Liver (tissue), 9 donors: ENCODE measurements around the gene HCN2. TPM values are rescaled to one million over a fixed set of nuclear protein-coding genes. Genes with fewer than 3 reads are reported as not detected.

Experiments used
- DNase-seq: peaks from one replicate; pipeline ENCODE4 v3.0.0-alpha.2; 2017; ENCODE audit warnings: low spot score
- H3K27ac ChIP-seq, 2 donors: one replicate each; pipeline ENCODE4 v1.7.0; 2013; ENCODE audit warnings: inconsistent platforms in 2 of 2, low read length in 2 of 2, control low read depth in 1 of 2, low read depth in 1 of 2, mild to moderate bottlenecking in 1 of 2
- H3K27me3 ChIP-seq, 4 donors: one replicate each; pipeline versions ENCODE4 v1.6.1 to v1.7.0; 2013; ENCODE audit warnings: low read length in 3 of 4, inconsistent platforms in 1 of 4, mild to moderate bottlenecking in 1 of 4, moderate library complexity in 1 of 4; ENCODE audit not compliant: control insufficient read depth in 4 of 4, insufficient read depth in 4 of 4
- H3K36me3 ChIP-seq, 4 donors: one replicate each; pipeline versions ENCODE4 v1.6.1 to v1.7.0; 2013; ENCODE audit warnings: low read length in 3 of 4, mild to moderate bottlenecking in 3 of 4, low read depth in 1 of 4, moderate library complexity in 1 of 4; ENCODE audit not compliant: control insufficient read depth in 4 of 4, insufficient read depth in 3 of 4
- H3K4me1 ChIP-seq, 4 donors: one replicate each; pipeline versions ENCODE4 v1.6.1 to v1.7.0; 2013; ENCODE audit warnings: low read length in 3 of 4, mild to moderate bottlenecking in 3 of 4, moderate library complexity in 1 of 4; ENCODE audit not compliant: control insufficient read depth in 4 of 4, insufficient read depth in 4 of 4
- H3K4me3 ChIP-seq, 3 donors: one replicate each; pipeline versions ENCODE4 v1.6.1 to v1.7.0; 2013; ENCODE audit warnings: low read length in 3 of 3, control low read depth in 1 of 3, low read depth in 1 of 3, mild to moderate bottlenecking in 1 of 3
- H3K9ac ChIP-seq, 2 donors: one replicate each; pipeline ENCODE4 v1.7.0; 2013; ENCODE audit warnings: low read length in 2 of 2, mild to moderate bottlenecking in 2 of 2, moderate library complexity in 2 of 2, control low read depth in 1 of 2, low read depth in 1 of 2
- H3K9me3 ChIP-seq, 4 donors: one replicate each; pipeline versions ENCODE4 v1.6.1 to v1.7.0; 2013; ENCODE audit warnings: low read length in 3 of 4; ENCODE audit not compliant: control insufficient read depth in 4 of 4
- ATF3 ChIP-seq: IDR thresholded peaks from 2 replicates; pipeline ENCODE4 v1.6.1; 2016; ENCODE audit warnings: antibody characterized with exemption
- CTCF ChIP-seq: fragments of 150-350 bp; IDR thresholded peaks from 2 replicates; pipeline ENCODE4 v1.5.1; 2017; ENCODE audit warnings: improper control_type of control experiment, low read depth, low read length; ENCODE audit not compliant: missing input control
- FOXA1 ChIP-seq: IDR thresholded peaks from 2 replicates; pipeline ENCODE4 v1.6.1; 2016; ENCODE audit warnings: antibody characterized with exemption
- FOXA2 ChIP-seq: IDR thresholded peaks from 2 replicates; pipeline ENCODE4 v1.6.1; 2016; ENCODE audit warnings: antibody characterized with exemption
- GABPA ChIP-seq, 2 donors: IDR thresholded peaks in 1 of 2; conservative IDR thresholded peaks in 1 of 2; 2 replicates each; pipeline ENCODE4 v1.6.1; 2016; ENCODE audit warnings: antibody characterized with exemption in 2 of 2, mild to moderate bottlenecking in 1 of 2, moderate library complexity in 1 of 2
- HNF4G ChIP-seq: IDR thresholded peaks from 2 replicates; pipeline ENCODE4 v1.6.1; 2016; ENCODE audit warnings: antibody characterized with exemption
- JUND ChIP-seq, 2 donors: IDR thresholded peaks; 2 replicates each; pipeline ENCODE4 v1.6.1; 2016; ENCODE audit warnings: antibody characterized with exemption in 2 of 2
- NR2F2 ChIP-seq: IDR thresholded peaks from 2 replicates; pipeline ENCODE4 v1.6.1; 2016; ENCODE audit warnings: antibody characterized with exemption
- RAD21 ChIP-seq, 2 donors: IDR thresholded peaks; 2 replicates each; pipeline ENCODE4 v1.6.1; 2016; ENCODE audit warnings: antibody characterized with exemption in 2 of 2, mild to moderate bottlenecking in 2 of 2
- RXRA ChIP-seq, 2 donors: IDR thresholded peaks; 2 replicates each; pipeline ENCODE4 v1.6.1; 2017 to 2018; ENCODE audit warnings: antibody characterized with exemption in 2 of 2, mild to moderate bottlenecking in 1 of 2
- SP1 ChIP-seq: IDR thresholded peaks from 2 replicates; pipeline ENCODE4 v1.6.1; 2018; ENCODE audit warnings: antibody characterized with exemption, mild to moderate bottlenecking
- YY1 ChIP-seq: IDR thresholded peaks from 2 replicates; pipeline ENCODE4 v1.6.1; 2016; ENCODE audit warnings: antibody characterized with exemption, mild to moderate bottlenecking
- WGBS: extraction: QIAGEN DNeasy Blood & Tissue Kit; methylation state at CpG from one replicate; pipeline ENCODE4 v1.1.7; 2013; 5-methylcytosine and 5-hydroxymethylcytosine counted together
- polyA plus RNA-seq, 2 donors: library from polyadenylated mRNA; stranded (reverse) in 1 of 2; unstranded in 1 of 2; fragments of 200-250 nt in 1 of 2; fragments of >200 nt in 1 of 2; fragmentation: Nextera tagmentation in 1 of 2; extraction: Ambion mirVana in 1 of 2; gene quantifications; one replicate each; pipeline versions ENCODE4 v1.2.1 to v1.2.3, GENCODE V29; 2013 to 2015
- total RNA-seq, 2 donors: library from RNA; depleted of rRNA; stranded (reverse); fragments of >200 nt; gene quantifications; one replicate each; pipeline ENCODE4 v1.2.3, GENCODE V29; 2014
- TF ChIP-seq, protein P1 (sequence below): IDR thresholded peaks from 2 replicates; pipeline ENCODE4 v1.6.1; 2016; ENCODE audit warnings: antibody characterized with exemption
- donor health status: healthy.
- donor health status: healthy.
- donor health status: healthy.
- donor health status: healthy.
- donor health status: healthy.

The HCN2 gene
- total and polyA plus RNA-seq, 4 donors = 0.05 to 0.17 (median 0.13) TPM; not detected in 1

DNA sequence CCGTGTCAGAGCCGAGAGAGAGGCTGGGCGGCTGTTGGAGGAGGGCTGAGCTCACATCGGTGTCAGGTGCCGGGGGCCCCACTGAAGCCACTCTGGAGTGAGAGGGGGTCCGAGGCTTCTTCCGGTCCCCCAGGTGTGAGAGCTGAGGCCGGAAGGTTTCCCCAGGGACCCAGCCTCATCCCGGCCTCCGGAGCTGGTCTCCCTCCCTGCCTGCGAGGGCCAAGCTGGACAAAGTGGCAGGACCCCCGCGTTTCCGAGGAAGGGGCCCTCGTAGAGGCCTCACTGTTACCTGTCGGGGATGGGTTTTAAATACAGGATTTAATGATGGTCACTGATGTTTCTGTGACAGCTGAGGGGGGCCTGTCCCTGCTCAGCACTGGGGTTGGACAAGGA lies 6.6 kb downstream of the HCN2 start (continued):
- TF ChIP-seq CTCF (no peak), YY1 (no peak), GABPA (IDR thresholded peaks at IDR 0.05 in 1 of 2, conservative IDR thresholded peaks at IDR 0.05 in 1 of 2) (no peak), SP1 (no peak), NR2F2 (no peak), JUND (IDR thresholded peaks at IDR 0.05) (no peak), HNF4G (no peak), RAD21 (IDR thresholded peaks at IDR 0.05) (no peak)

DNA sequence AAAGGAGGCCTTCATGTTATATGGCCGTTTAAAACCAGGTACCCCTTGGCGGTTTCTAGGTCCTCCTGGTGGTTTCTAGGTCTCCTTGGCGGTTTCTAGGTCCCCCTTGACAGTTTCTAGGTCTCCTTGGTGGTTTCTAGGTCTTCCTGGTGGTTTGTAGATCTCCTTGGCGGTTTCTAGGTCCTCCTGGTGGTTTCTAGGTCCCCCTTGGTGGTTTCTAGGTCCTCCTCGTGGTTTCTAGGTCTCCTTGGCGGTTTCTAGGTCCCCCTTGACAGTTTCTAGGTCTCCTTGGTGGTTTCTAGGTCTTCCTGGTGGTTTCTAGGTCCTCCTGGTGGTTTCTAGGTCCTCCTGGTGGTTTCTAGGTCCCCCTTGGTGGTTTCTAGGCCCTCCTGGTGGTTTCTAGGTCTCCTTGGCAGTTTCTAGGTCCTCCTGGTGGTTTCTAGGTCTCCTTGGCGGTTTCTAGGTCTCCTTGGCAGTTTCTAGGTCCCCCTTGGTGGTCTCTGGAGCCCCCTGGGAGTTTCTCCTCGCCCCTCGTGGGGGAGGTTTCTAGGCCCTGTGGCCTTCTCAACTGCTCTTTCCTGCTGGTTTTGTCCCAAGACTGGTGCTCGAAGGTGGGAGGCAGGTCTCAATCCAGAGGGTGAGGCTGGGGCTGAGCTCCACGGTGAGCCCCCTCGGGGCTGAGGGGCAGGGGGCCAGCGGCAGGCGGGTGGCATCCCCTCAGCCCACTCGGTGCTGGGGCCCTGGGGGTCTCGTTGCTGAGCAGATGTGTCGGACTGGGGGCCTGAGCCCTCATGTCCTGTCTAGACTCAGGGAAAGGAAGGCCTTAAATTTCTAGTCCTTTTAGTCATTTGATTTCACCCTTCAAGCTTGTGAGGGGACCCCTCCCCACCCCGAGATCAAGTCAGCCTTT lies 8.0 kb downstream of the HCN2 start:
- Histone ChIP-seq H3K9me3 (no peaks in the 10 kb centered on the region), H3K27me3 (peaks cover 0 to 4% (median 0%) of the 10 kb centered on the region in 4 donors), H3K4me1 (no peaks in the 10 kb centered on the region), H3K36me3 (no peaks in the 10 kb centered on the region), H3K9ac (no peak overlapping the region), H3K27ac (no peak overlapping the region), H3K4me3 (no peak overlapping the region)
- WGBS = 75% methylated on average over 18 of the region's 18 CpGs
- no peak for DNase-seq
- TF ChIP-seq FOXA1 = no peak
- no peak for TF ChIP-seq HNF4G
- TF ChIP-seq RXRA (IDR thresholded peaks at IDR 0.05) = no peak
- TF ChIP-seq SP1 = no peak

GRCh38 chr19:601310-601709 lies 11.6 kb downstream of the HCN2 start:
- no peaks in the 10 kb centered on the region for H3K9me3 ChIP-seq
- no peak overlapping the region for H3K4me3 ChIP-seq
- WGBS = 92% methylated on average over 28 of the region's 28 CpGs
- no peak for TF ChIP-seq RXRA (IDR thresholded peaks at IDR 0.05)
- no peak for TF ChIP-seq NR2F2
- no peak for TF ChIP-seq SP1
- no peak for TF ChIP-seq YY1
- TF ChIP-seq GABPA (IDR thresholded peaks at IDR 0.05 in 1 of 2, conservative IDR thresholded peaks at IDR 0.05 in 1 of 2) = no peak
- no peak for TF ChIP-seq HNF4G
- TF ChIP-seq RAD21 (IDR thresholded peaks at IDR 0.05) = no peak
- no peak for TF ChIP-seq FOXA2
- TF ChIP-seq, protein P1, sequence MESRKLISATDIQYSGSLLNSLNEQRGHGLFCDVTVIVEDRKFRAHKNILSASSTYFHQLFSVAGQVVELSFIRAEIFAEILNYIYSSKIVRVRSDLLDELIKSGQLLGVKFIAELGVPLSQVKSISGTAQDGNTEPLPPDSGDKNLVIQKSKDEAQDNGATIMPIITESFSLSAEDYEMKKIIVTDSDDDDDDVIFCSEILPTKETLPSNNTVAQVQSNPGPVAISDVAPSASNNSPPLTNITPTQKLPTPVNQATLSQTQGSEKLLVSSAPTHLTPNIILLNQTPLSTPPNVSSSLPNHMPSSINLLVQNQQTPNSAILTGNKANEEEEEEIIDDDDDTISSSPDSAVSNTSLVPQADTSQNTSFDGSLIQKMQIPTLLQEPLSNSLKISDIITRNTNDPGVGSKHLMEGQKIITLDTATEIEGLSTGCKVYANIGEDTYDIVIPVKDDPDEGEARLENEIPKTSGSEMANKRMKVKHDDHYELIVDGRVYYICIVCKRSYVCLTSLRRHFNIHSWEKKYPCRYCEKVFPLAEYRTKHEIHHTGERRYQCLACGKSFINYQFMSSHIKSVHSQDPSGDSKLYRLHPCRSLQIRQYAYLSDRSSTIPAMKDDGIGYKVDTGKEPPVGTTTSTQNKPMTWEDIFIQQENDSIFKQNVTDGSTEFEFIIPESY = no peak
- TF ChIP-seq ATF3 = no peak
- H3K4me1 ChIP-seq = no peaks in the 10 kb centered on the region
- no peaks in the 10 kb centered on the region for H3K27me3 ChIP-seq
- H3K36me3 ChIP-seq = no peaks in the 10 kb centered on the region
- no peak for DNase-seq
- no peak overlapping the region for H3K27ac ChIP-seq
- no peak overlapping the region for H3K9ac ChIP-seq
